ENCODE data around the gene CREB1. TPM values are rescaled to one million over a fixed set of nuclear protein-coding genes. Genes with fewer than 3 reads are reported as not detected.

Gene CREB1
- total and polyA plus RNA-seq, 9 of the 15 experiments (the other 6 are each of a cell fraction or from before 2014, with no cell fraction given) = 8.9 to 51.3 (median 19.5) TPM

DNA sequence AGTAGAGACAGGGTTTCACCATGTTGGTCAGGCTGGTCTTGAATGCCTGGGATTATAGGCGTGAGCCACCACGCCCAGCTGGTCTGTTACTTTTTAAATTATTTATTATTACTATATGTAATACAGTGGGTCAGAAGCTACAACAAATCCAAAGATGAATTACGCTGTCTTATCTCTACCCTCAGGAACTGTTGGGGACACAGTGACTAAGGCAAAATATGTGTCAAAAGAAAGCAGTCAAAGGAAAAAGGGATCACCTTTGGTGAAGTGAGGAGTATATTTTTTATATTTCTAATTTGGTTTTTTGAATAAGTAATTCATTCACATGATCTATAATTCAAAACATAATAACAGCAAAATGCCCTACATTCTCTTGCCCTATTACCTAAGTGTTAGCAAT lies 4.7 kb downstream of the CREB1 start (continued):
- TF ChIP-seq, protein P1, sequence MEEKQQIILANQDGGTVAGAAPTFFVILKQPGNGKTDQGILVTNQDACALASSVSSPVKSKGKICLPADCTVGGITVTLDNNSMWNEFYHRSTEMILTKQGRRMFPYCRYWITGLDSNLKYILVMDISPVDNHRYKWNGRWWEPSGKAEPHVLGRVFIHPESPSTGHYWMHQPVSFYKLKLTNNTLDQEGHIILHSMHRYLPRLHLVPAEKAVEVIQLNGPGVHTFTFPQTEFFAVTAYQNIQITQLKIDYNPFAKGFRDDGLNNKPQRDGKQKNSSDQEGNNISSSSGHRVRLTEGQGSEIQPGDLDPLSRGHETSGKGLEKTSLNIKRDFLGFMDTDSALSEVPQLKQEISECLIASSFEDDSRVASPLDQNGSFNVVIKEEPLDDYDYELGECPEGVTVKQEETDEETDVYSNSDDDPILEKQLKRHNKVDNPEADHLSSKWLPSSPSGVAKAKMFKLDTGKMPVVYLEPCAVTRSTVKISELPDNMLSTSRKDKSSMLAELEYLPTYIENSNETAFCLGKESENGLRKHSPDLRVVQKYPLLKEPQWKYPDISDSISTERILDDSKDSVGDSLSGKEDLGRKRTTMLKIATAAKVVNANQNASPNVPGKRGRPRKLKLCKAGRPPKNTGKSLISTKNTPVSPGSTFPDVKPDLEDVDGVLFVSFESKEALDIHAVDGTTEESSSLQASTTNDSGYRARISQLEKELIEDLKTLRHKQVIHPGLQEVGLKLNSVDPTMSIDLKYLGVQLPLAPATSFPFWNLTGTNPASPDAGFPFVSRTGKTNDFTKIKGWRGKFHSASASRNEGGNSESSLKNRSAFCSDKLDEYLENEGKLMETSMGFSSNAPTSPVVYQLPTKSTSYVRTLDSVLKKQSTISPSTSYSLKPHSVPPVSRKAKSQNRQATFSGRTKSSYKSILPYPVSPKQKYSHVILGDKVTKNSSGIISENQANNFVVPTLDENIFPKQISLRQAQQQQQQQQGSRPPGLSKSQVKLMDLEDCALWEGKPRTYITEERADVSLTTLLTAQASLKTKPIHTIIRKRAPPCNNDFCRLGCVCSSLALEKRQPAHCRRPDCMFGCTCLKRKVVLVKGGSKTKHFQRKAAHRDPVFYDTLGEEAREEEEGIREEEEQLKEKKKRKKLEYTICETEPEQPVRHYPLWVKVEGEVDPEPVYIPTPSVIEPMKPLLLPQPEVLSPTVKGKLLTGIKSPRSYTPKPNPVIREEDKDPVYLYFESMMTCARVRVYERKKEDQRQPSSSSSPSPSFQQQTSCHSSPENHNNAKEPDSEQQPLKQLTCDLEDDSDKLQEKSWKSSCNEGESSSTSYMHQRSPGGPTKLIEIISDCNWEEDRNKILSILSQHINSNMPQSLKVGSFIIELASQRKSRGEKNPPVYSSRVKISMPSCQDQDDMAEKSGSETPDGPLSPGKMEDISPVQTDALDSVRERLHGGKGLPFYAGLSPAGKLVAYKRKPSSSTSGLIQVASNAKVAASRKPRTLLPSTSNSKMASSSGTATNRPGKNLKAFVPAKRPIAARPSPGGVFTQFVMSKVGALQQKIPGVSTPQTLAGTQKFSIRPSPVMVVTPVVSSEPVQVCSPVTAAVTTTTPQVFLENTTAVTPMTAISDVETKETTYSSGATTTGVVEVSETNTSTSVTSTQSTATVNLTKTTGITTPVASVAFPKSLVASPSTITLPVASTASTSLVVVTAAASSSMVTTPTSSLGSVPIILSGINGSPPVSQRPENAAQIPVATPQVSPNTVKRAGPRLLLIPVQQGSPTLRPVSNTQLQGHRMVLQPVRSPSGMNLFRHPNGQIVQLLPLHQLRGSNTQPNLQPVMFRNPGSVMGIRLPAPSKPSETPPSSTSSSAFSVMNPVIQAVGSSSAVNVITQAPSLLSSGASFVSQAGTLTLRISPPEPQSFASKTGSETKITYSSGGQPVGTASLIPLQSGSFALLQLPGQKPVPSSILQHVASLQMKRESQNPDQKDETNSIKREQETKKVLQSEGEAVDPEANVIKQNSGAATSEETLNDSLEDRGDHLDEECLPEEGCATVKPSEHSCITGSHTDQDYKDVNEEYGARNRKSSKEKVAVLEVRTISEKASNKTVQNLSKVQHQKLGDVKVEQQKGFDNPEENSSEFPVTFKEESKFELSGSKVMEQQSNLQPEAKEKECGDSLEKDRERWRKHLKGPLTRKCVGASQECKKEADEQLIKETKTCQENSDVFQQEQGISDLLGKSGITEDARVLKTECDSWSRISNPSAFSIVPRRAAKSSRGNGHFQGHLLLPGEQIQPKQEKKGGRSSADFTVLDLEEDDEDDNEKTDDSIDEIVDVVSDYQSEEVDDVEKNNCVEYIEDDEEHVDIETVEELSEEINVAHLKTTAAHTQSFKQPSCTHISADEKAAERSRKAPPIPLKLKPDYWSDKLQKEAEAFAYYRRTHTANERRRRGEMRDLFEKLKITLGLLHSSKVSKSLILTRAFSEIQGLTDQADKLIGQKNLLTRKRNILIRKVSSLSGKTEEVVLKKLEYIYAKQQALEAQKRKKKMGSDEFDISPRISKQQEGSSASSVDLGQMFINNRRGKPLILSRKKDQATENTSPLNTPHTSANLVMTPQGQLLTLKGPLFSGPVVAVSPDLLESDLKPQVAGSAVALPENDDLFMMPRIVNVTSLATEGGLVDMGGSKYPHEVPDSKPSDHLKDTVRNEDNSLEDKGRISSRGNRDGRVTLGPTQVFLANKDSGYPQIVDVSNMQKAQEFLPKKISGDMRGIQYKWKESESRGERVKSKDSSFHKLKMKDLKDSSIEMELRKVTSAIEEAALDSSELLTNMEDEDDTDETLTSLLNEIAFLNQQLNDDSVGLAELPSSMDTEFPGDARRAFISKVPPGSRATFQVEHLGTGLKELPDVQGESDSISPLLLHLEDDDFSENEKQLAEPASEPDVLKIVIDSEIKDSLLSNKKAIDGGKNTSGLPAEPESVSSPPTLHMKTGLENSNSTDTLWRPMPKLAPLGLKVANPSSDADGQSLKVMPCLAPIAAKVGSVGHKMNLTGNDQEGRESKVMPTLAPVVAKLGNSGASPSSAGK (IDR thresholded peaks at IDR 0.05) = no peak
- TF ChIP-seq ZNF140 (CRISPR knock-in tag; IDR thresholded peaks at IDR 0.05) (no peak), PHF8 (IDR thresholded peaks at IDR 0.05; ENCODE audit: borderline replicate concordance, low read length) (no peak), MAFG (tag; conservative IDR thresholded peaks at IDR 0.05) (peak; percentile 53; the same call in 1 of the 2 replicates), KLF6 (CRISPR knock-in tag; IDR thresholded peaks at IDR 0.05; ENCODE audit: borderline replicate concordance) (no peak), OTX1 (CRISPR knock-in tag; IDR thresholded peaks at IDR 0.05) (no peak), RB1 (IDR thresholded peaks at IDR 0.05; ENCODE audit: low read depth) (no peak), ZNF197 (CRISPR knock-in tag; IDR thresholded peaks at IDR 0.05; ENCODE audit: low read depth) (no peak), ZNF143 (CRISPR knock-in tag; IDR thresholded peaks at IDR 0.05) (no peak), ZNF584 (CRISPR knock-in tag; IDR thresholded peaks at IDR 0.05; ENCODE audit: low read depth) (no peak), ZNF445 (CRISPR knock-in tag; IDR thresholded peaks at IDR 0.05; ENCODE audit: low read depth) (no peak), ZNF224 (CRISPR knock-in tag; IDR thresholded peaks at IDR 0.05) (no peak), GTF2A2 (tag; IDR thresholded peaks at IDR 0.05) (no peak), TEAD2 (tag; IDR thresholded peaks at IDR 0.05) (no peak), ZNF316 (IDR thresholded peaks at IDR 0.05) (peak; percentile 41), NR2F6 (CRISPR knock-in tag; IDR thresholded peaks at IDR 0.05) (no peak)
- TF ChIP-seq, protein P2, sequence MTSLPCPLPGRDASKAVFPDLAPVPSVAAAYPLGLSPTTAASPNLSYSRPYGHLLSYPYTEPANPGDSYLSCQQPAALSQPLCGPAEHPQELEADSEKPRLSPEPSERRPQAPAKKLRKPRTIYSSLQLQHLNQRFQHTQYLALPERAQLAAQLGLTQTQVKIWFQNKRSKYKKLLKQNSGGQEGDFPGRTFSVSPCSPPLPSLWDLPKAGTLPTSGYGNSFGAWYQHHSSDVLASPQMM (CRISPR knock-in tag; IDR thresholded peaks at IDR 0.05) = no peak
- TF ChIP-seq, protein P3, sequence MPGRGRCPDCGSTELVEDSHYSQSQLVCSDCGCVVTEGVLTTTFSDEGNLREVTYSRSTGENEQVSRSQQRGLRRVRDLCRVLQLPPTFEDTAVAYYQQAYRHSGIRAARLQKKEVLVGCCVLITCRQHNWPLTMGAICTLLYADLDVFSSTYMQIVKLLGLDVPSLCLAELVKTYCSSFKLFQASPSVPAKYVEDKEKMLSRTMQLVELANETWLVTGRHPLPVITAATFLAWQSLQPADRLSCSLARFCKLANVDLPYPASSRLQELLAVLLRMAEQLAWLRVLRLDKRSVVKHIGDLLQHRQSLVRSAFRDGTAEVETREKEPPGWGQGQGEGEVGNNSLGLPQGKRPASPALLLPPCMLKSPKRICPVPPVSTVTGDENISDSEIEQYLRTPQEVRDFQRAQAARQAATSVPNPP (IDR thresholded peaks at IDR 0.05; ENCODE audit: borderline replicate concordance, insufficient read depth, insufficient read length) = no peak

All from K562 (cell line).